Ramos (cell line): Measurements from ENCODE around the gene RAD51B.
"Not testable (repeated sequence)": the region's sequence is repeated elsewhere in the genome, so short reads cannot be mapped to it uniquely, and the experiment has no call there.

Experiments used
- in situ Hi-C: fragments of 300-500 bp; cut with MboI; formaldehyde crosslinking; loops from one replicate; pipeline ENCODE4 v1.14.3; 2022; ENCODE audit warnings: low sequenced_read_pairs; ENCODE audit not compliant: unreplicated experiment

The RAD51B gene

DNA sequence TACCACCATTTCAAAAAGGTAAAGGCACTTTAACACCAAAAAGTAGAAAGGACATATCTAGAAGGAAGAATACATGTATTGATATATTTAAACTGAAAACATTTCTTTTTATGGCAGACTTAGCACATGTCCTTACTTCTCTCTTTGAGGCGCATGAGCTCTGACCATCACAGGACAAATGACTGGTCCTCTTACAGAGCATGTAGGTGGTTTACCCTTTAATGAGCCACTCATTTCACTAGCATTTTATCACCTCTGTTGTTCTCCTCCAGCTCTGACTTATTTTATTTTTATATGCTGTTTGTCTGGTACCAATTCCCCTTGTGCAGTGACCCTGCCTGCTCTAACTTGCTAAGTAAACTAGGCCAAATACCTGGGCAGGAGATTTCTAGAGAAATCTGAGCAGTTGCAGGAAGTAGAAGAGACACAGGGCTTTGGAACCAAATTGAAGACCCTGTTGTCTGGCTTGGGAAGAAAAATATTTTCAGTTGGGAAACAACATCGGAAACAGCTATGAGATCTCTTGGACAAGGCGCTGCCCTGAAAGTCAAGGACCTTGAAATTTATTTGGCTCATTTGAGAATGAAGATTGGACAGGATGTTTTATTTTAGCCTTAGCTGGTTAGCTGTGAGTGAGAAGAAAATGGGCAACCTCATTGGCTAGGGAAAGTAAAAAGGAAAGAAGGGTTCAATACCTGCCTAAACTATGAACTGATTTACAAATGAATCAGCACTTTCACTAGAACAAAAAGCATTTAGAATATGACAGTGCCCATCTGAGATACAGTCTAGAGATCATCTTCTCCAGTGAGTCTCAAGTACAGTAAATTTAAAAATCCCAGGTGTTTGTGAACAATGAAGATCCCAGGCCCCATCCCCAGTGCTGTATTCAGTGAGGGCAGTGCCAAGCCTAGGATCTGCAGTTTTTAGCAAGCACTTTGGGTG is 598.9 kb downstream of the RAD51B start:
- in situ Hi-C loops, result no loop called here

DNA sequence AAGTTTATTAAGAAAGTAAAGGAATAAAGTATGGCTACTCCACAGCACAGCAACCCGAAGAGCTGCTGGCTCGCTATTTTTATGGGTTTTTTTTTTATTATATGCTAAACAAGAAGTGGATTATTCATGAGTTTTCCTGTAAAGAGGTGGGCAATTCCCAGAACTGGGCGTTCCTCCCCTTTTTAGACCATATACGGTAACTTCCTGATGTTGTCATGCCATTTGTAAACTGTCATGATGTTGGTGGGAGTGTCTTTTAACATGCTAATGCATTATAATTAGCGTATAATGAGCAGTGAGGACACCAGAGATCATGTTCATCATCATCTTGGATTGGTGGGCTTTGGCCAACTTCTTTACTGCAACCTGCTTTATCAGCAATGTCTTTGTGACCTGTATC is 600.8 kb downstream of the RAD51B start:
- in situ Hi-C loops, result no loop called here

DNA sequence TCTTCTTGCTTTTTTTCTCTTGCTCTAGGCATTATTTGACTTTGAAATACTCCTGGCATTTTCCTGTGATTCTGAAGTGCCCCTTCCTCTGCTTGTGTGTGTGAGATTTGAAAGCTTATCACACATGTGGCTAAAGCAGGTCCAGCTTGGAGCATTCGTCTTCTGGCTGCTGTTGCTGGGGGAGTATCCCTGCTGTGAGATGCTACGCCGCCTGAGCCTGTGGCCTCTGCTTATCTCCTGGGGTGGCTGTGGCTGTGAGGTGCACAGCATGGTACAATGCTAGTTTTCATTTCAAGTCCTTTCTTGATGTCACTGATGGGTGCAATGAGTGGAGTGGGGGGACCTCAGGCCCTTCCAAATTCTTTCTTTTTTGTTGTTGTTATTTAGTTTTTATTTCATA is 601.5 kb downstream of the RAD51B start:
- in situ Hi-C loops, result no loop called here

DNA sequence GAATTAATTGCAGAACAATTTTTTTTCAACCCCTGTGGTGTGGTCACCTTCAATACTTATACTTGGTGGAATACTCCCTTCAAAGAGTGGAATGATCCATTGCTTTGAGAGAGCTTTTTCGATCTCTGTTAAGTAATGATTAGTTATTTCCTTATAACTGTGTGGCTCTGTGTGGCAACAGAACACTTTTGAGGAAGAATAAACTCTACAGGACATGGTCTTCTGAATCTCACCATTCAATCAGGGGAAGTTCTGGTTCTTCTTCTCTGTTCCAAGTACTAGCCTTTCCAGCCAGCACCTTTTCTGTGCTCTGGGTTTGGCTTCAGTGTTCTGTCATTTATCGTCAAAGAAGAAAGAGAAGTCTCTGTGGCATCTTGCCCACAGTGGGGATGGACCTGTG is 604.1 kb downstream of the RAD51B start:
- in situ Hi-C loops, result no loop called here

DNA sequence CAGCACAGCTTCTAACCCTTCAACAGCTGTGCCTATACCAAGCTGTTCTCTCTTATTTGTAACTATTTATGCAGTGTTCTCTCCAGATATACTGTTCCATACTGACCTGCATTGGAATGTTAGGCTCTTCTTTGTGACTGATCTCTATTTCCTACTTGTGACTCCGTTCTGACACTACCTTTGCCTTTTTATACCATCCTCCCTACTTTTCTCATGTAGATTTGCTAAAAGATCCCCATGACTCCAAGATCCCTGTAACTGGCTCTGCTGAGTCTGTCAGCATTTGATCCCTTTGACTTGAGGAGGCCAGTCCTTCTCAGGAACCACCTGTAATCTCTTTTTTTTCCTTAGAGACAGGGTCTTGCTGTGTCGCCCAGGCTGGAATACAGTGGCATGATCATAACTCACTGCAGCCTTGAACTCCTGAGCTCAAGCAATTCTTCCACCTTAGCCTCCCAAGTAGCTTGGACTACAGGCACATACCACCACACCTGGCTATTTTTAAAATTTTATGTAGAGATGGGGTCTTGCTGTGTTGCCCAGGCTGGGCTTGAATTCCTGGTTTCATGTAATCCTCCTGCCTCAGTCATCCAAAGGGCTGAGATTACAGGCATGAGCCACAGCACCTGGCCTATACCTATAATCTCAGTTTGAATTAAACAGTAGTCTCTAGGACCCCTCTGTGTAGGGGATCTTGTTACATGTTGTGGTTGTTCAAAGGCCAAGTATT is 605.0 kb downstream of the RAD51B start:
- in situ Hi-C loops, result no loop called here

DNA sequence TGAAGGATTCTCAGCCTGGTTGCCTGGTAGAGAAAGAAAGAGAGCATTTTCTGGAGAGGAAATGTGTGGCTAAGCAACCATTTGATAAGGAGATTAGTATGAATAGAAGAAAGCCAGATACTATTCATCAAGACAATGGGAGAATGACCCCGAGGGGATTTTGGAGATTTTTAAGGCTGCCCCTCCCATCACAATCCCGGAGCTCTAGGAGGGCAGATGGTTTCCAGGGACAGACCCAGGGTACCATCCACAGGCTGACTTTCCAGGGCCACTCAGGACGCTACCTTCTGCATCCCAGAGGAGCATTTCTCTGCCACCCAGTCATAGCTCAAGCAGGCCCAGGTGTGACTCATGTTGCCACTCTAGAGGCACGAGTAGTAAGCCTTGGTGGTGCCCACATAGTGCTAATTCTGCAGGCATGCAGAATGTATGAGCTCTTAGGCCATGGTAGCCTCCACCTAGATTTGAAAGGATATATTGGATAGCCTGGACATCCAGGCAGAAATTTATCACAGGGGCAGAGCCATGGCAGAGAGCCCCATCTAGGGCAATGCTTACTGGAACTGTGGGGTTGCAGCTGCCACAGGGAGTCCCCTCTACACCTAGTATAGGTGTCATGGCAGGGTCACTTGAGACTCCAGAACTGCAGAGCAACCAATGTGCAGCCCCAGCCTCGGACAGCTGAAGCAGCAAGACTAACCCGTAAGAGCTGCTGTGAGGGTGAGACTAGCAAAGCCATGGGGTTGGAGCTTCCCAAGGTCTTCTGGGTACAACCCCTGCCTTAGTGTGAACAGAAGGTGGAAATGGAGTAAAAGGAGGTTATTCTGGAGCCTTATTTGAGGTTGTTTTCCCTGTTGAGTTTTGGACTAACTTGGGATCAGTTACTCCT is 607.3 kb downstream of the RAD51B start:
- in situ Hi-C loops, result no loop called here

DNA sequence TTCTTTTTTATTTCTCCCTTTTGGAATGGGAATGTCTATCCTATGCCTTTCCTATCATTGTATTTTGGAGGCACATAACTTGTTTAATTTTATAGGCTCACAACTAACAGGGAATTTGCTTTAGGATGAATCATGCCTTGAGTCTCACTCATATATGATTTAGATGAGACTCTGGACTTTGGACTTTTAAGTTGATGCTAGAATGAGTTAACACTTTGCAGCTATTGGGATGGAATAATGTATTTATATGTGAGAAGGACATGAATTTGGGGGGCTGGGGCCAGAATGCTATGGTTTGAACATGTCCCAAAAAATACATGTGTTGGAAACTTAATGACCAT is 607.9 kb downstream of the RAD51B start:
- in situ Hi-C loops, result no loop called here

DNA sequence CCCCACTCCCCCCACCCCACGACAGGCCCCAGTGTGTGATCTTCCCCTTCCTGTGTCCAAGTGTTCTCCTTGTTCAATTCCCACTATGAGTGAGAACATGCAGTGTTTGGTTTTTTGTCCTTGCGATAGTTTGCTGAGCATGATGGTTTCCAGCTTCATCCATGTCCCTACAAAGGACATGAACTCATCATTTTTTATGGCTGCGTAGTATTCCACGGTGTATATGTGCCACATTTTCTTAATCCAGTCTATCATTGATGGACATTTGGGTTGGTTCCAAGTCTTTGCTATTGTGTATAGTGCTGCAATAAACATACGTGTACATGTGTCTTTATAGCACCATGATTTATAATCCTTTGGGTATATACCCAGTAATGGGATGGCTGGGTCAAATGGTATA is 609.3 kb downstream of the RAD51B start:
- in situ Hi-C loops, result not testable (repeated sequence)

DNA sequence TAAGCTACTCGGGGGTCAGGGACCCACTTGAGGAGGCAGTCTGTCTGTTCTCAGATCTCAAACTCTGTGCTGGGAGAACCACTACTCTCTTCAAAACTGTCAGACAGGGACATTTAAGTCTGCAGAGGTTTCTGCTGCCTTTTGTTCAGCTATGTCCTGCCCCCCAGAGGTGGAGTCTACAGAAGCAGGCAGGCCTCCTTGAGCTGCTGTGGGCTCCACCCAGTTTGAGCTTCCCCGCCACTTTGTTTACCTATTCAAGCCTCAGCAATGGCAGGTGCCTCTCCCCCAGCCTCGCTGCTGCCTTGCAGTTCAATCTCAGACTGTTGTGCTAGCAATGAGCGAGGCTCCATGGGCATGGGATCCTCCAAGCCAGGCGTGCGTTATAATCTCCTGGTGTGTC is 614.6 kb downstream of the RAD51B start:
- in situ Hi-C loops, result not testable (repeated sequence)

DNA sequence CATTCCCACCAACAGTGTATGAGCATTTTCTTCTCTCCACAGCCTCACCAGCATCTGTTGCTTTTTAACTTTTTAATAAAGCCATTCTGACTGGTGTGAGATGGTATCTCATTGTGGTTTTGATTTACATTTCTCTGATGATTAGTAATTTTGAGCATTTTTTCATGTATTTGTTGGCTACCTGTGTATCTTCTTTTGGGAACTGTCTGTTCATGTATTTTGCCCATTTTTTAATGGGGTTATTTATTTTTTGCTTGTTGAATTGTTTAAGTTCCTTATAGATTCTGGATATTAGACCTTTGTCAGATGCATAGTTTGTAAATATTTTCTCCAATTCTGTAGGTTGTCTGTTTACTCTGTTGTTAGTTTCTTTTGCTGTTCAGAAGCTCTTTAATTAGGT is 616.1 kb downstream of the RAD51B start:
- in situ Hi-C loops, result not testable (repeated sequence)

DNA sequence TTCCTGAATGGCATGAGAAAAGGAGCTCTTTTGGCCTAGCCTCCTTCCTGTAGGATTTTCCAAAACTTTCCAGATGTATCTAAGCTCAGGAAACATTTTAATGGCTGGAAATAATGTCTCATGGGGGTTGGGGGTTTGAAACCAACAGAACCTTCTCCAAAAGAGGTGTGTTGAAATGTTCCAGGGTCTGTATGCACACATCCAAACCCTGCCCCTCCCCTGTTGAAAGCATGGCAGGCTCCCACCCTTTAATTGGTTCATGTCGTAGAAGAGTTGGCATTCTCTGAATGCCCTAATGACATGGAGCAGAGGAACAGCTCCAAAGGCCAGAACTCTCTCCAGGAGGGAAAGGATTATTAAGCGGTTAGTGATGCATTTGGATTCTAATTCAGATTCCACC is 620.1 kb downstream of the RAD51B start:
- in situ Hi-C loops, result no loop called here

DNA sequence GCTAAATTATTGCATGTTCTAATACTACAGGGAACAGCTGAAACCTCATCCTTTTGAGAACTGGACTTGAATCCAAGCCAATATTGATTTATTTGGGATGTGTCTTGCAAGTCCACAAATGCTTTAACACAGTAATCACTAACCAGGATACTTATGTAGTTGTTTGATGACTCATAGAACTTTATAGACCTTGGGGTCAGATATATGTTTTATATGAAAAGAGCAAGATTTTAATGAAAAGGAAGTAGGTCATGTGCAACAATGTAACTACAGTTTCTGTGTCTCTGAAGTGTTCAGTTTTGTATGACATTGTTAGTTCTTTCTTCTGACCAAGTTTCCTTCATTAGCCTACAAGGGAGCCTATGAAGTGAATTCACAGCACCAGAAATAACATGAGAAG is 621.2 kb downstream of the RAD51B start:
- in situ Hi-C loops, result no loop called here

DNA sequence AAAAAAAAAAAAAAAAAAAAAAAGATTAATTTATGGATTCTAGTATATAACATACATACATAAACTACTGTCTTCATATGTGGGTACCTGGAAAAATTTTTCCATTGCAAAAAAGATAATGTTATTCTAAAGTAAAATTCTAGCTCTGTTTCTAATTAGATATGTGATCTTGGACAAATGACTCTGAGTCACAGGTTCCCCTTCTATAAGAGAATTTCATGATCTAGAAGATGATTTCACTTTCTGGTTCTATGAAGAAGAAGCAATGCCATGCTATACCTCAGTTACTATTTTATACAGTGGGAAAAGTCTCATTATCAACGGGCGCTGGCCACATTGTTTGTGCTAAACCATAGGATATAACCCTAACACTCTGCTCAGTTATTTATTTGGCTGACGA is 622.0 kb downstream of the RAD51B start:
- in situ Hi-C loops, result no loop called here

DNA sequence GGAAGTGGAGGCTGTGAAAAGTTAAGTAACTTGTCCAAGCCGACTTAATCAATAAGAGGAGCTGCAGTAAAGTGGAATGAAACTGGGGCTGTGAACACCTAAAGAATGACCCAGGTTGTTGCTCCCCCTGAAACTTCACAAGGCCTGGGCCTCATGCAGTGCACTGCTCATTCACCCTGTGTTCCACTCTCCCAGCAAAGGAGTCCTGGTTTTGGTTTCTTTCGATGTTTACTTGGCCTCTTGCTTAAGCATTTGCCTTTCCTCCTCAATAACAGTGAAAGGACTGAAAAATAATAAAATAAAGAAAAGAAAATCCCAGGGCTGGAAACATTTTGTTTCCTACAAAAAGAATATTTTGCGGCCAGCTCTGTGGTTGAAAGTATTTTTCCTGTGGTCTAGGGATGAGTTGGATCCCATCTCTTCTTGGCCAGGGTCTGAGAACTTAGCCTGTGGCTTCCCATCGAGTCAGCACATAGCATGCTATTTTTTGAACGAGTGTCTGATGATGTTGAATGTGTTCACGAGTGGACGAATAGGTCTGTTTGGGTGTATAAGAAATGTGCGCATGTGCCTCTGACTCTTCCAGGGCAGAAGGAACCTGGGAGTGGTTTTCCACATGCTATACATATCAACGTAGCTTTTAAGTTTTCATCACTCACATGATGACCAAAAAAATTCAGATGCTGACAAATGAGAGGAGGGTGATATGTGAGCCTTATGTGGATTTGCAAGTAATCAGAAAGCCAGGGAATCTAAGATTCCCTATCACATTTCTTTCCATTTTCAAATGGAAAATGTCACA is 623.5 kb downstream of the RAD51B start:
- in situ Hi-C loops, result no loop called here

DNA sequence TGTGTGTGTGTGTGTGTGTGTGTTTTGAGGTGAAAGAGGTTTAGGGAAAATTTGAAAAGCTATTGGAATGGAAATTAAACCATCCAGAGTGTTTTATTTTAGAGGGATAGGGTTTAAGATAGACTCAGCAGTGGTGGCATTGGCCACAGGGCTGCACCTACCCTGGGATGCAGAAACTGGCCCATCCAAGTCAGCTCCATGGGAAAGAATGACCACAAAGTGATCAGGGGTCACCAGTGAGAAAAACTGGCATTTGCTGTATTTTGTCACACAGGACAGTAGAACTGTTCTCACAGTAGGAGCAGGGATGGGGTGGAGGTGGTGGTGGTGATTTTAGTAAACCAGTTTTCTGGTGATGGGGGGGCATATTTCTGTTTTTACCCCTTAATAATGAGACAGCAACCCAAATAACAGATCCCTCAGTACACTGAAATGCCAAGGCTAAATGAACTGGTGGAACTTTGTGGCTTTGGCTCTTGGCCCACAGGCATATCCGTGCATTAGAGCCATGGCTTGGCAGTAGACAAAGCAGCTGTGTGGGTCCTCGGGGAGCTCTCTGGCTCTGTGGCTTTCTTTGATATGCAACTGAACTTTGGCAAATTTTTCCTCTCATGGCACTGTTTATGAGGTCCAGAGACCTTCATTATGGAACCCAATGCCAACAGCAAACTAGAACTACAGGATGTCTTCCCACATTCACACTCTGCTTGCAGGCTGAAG is 625.0 kb downstream of the RAD51B start:
- in situ Hi-C loops, result no loop called here

DNA sequence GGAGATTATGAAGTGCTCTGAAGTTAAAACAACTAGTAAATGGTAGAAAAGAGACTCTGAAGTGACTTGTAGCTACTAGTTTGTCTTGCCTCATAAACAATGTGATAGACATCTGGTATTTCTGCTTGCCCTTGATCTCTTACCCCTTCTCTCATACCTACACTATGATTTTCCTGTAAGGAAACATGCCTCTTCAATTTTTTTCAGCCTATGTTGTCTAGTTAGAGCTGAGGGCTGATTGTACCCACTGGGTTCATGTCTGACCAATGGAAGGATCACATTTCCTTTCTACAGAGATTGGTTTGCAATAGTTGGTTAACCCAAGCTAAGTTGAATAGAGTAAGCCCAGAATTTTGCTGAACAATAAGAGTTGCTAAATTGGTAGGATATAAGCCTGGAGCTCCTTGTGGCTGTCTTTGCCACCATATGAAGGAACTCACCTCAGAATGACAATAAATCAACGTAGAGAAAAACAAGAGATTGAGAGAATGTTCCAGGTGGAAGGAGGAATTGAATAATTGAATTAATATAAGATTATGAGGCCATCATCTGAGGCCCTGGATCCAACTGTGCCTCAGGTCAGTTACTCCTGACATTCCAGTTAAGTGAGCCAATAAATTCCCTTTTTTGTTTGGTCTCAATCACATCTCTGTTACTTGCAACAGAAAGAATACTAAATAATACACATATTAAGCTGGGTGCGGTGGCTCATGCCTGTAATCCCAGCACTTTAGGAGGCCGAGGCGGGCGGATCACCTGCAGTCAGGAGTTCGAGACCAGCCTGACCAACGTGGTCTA is 626.9 kb downstream of the RAD51B start:
- in situ Hi-C loops, result no loop called here

DNA sequence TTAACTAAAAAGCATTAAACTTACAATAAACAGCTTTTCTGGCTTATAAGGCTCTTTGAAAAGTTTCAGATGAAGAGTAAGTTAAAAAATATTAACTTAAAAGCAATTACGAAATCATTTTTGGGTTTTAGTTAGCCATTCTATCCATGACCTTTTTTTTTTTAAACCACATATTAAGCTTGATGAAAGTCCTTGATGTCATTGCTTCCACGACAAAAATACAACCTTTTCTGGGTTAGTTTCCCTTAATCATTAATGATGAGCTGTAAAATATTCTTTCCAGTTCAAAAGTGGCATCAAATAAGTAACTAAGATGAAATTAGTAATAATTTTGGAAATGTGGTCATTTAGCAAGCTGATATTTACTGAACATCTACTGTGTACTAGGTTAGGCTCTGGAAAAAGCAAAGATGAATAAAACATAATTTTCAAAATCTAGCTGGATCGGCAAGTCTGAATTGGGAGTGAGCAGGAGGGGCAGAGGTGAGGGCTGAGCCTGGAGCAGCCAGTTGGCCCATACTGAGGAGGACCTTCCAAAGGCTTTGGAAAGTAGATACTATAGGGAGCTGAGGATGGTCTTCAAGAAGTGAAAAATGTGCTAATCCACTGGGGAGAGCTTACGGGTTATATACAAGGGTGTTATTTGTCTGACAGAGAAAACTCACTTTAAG is 628.1 kb downstream of the RAD51B start:
- in situ Hi-C loops, result no loop called here
